NT2/D1 (cell line): ENCODE results near the gene GKN2.
"Not testable (repeated sequence)": the region's sequence is repeated elsewhere in the genome, so short reads cannot be mapped to it uniquely, and the experiment has no call there.

Experiments
- DNase-seq: peaks from one replicate; pipeline ENCODE4 v3.0.0-alpha.2; 2011; ENCODE audit warnings: low read depth, low spot score
- H3K27me3 ChIP-seq: 2 replicates; pipeline ENCODE4 v1.6.0; 2011; ENCODE audit warnings: mild to moderate bottlenecking; ENCODE audit not compliant: insufficient read length, insufficient read depth
- H3K36me3 ChIP-seq: 2 replicates; pipeline ENCODE4 v1.6.1; 2011; ENCODE audit warnings: mild to moderate bottlenecking, low read length, mixed read lengths; ENCODE audit not compliant: insufficient read depth, insufficient read length
- H3K4me1 ChIP-seq: 2 replicates; pipeline ENCODE4 v1.5.1; 2011; ENCODE audit not compliant: insufficient read depth, insufficient read length
- H3K4me3 ChIP-seq: 2 replicates; pipeline ENCODE4 v1.5.1; 2011; ENCODE audit warnings: low read depth; ENCODE audit not compliant: insufficient read length
- H3K9ac ChIP-seq: 2 replicates; pipeline ENCODE4 v1.6.0; 2011; ENCODE audit warnings: low read depth; ENCODE audit not compliant: insufficient read length
- H3K9me3 ChIP-seq: 2 replicates; pipeline ENCODE4 v1.5.1; 2011; ENCODE audit warnings: mild to moderate bottlenecking, low read length; ENCODE audit not compliant: insufficient read depth
- SUZ12 ChIP-seq: IDR thresholded peaks from 2 replicates; pipeline ENCODE4 v1.6.1; 2011; ENCODE audit not compliant: insufficient read length, insufficient read depth; ENCODE audit errors: extremely low read depth
- YY1 ChIP-seq: IDR thresholded peaks from 2 replicates; pipeline ENCODE4 v1.6.1; 2011; ENCODE audit not compliant: insufficient read length, insufficient read depth
- ZNF274 ChIP-seq: IDR thresholded peaks from 2 replicates; pipeline ENCODE4 v1.6.1; 2011; ENCODE audit warnings: mild to moderate bottlenecking, low read depth, low read length

GKN2 gene

GRCh38 chr2:68906716-68907115, 46.0 kb downstream of the GKN2 start:
- TF ChIP-seq ZNF274 (no peak), SUZ12 (no peak), YY1 (no peak)
- H3K36me3 ChIP-seq = no peaks in the 10 kb centered on the region
- H3K4me3 ChIP-seq = no peak overlapping the region
- peaks cover 2% of the 10 kb centered on the region; the same call in 1 of the 2 replicates for H3K9me3 ChIP-seq
- no peak overlapping the region for H3K9ac ChIP-seq
- H3K4me1 ChIP-seq = no peaks in the 10 kb centered on the region
- no peaks in the 10 kb centered on the region for H3K27me3 ChIP-seq
- DNase-seq = no peak

GRCh38 chr2:68905116-68905515, 47.6 kb downstream of the GKN2 start:
- Histone ChIP-seq H3K4me1 (no peaks in the 10 kb centered on the region), H3K9me3 (peaks cover 9% of the 10 kb centered on the region; the same call in 1 of the 2 replicates), H3K36me3 (no peaks in the 10 kb centered on the region), H3K27me3 (no peaks in the 10 kb centered on the region), H3K4me3 (no peak overlapping the region), H3K9ac (no peak overlapping the region)
- DNase-seq = no peak
- TF ChIP-seq YY1 = no peak
- TF ChIP-seq ZNF274 = no peak
- TF ChIP-seq SUZ12 = no peak

GRCh38 chr2:68901561-68901960, 51.1 kb downstream of the GKN2 start:
- no peak overlapping the region for H3K4me3 ChIP-seq
- no peak for TF ChIP-seq SUZ12
- no peaks in the 10 kb centered on the region for H3K27me3 ChIP-seq

GRCh38 chr2:68901199-68901514, 51.5 kb downstream of the GKN2 start:
- peaks cover 9% of the 10 kb centered on the region; the same call in 1 of the 2 replicates for H3K9me3 ChIP-seq
- H3K36me3 ChIP-seq = no peaks in the 10 kb centered on the region
- no peak overlapping the region for H3K9ac ChIP-seq
- TF ChIP-seq YY1 = no peak
- TF ChIP-seq ZNF274 = no peak
- TF ChIP-seq SUZ12 = no peak
- no peaks in the 10 kb centered on the region for H3K27me3 ChIP-seq
- H3K4me3 ChIP-seq = no peak overlapping the region
- no peaks in the 10 kb centered on the region for H3K4me1 ChIP-seq
- DNase-seq = peak; percentile 36

More at GRCh38 chr2:68901561-68901960, 51.1 kb downstream of the GKN2 start:
- no peak for DNase-seq
- Histone ChIP-seq H3K4me1 (no peaks in the 10 kb centered on the region), H3K9ac (no peak overlapping the region), H3K9me3 (peaks cover 9% of the 10 kb centered on the region; the same call in 1 of the 2 replicates), H3K36me3 (no peaks in the 10 kb centered on the region)

- no peaks in the 10 kb centered on the region for H3K27me3 ChIP-seq
- no peak overlapping the region for H3K9ac ChIP-seq
- TF ChIP-seq SUZ12 = no peak
- TF ChIP-seq YY1 = no peak
- TF ChIP-seq ZNF274 = no peak
- H3K4me1 ChIP-seq = no peaks in the 10 kb centered on the region
- no peak overlapping the region for H3K4me3 ChIP-seq
- no peaks in the 10 kb centered on the region for H3K36me3 ChIP-seq
- H3K9me3 ChIP-seq = peaks cover 9% of the 10 kb centered on the region; the same call in 1 of the 2 replicates
- DNase-seq = no peak
These were observed 52.0 kb downstream of the GKN2 start for GRCh38 chr2:68900496-68901198.

DNA sequence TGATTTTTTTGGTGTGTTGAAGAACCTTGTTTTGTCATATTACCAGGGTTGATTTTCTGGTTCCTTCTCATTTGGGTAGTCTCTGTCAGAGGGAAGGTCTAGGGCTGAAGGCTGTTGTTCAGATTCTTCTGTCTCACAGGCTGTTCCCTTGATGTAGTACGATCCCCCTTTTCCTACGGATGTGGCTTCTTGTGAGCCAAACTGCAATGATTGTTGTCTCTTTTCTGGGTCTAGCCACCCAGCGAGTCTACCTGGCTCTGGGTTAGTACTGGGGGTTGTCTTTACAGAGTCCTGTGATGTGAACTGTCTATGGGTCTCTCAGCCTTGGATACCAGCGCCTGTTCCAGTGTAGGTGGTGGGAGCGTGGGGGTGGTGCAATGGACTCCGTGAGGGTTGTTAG, 56.7 kb downstream of the GKN2 start:
- not testable (repeated sequence) for H3K27me3 ChIP-seq, H3K36me3 ChIP-seq, H3K4me3 ChIP-seq, DNase-seq, H3K9ac ChIP-seq, H3K4me1 ChIP-seq, H3K9me3 ChIP-seq
